CD4-positive, alpha-beta T cell treated with Interleukin-15 for 4 hours (primary cell): ENCODE data around the gene PDE7B.

ENCODE experiments used
- DNase-seq: peaks from one replicate; pipeline ENCODE4 v3.0.0-alpha.2; 2020; ENCODE audit warnings: low spot score

Gene PDE7B

GRCh38 chr6:135990439-135990838 is 138.9 kb downstream of the PDE7B start:
- no peak for DNase-seq

- no peak for DNase-seq
These were observed 139.5 kb downstream of the PDE7B start for GRCh38 chr6:135990855-135991464.

- DNase-seq, result no peak
These were observed 141.2 kb downstream of the PDE7B start for GRCh38 chr6:135992739-135993138.

- DNase-seq, result no peak
These were observed 141.9 kb downstream of the PDE7B start for GRCh38 chr6:135993361-135993760.

GRCh38 chr6:135994857-135995544 is 143.5 kb downstream of the PDE7B start:
- DNase-seq, result no peak

GRCh38 chr6:135995545-135995898 is 144.0 kb downstream of the PDE7B start:
- DNase-seq, result no peak

GRCh38 chr6:135996668-135997067 is 145.2 kb downstream of the PDE7B start:
- no peak for DNase-seq

GRCh38 chr6:135999393-135999792 is 147.9 kb downstream of the PDE7B start:
- no peak for DNase-seq

GRCh38 chr6:136007345-136007744 is 155.8 kb downstream of the PDE7B start:
- DNase-seq, result no peak

- no peak for DNase-seq
These were observed 160.0 kb downstream of the PDE7B start for GRCh38 chr6:136011475-136011874.

GRCh38 chr6:136012198-136012887 is 160.8 kb downstream of the PDE7B start:
- no peak for DNase-seq

GRCh38 chr6:136012943-136013342 is 161.4 kb downstream of the PDE7B start:
- DNase-seq, result no peak

GRCh38 chr6:136014454-136015437 is 163.2 kb downstream of the PDE7B start:
- no peak for DNase-seq

GRCh38 chr6:136015531-136015930 is 164.0 kb downstream of the PDE7B start:
- DNase-seq, result no peak

GRCh38 chr6:136016228-136017225 is 165.0 kb downstream of the PDE7B start:
- DNase-seq, result no peak

GRCh38 chr6:136020691-136021090 is 169.2 kb downstream of the PDE7B start:
- DNase-seq, result no peak

- no peak for DNase-seq
These were observed 170.8 kb downstream of the PDE7B start for GRCh38 chr6:136022224-136022874.

- DNase-seq, result no peak
These were observed 173.2 kb downstream of the PDE7B start for GRCh38 chr6:136024711-136025110.

GRCh38 chr6:136025736-136026135 is 174.2 kb downstream of the PDE7B start:
- no peak for DNase-seq

GRCh38 chr6:136030131-136030530 is 178.6 kb downstream of the PDE7B start:
- DNase-seq, result no peak
